NCI-H1930 (cell line): ENCODE results near the gene OSBPL2.

Experiments used
- DNase-seq, 2 experiments: peaks; one replicate each; lab custom pipeline; 2025; lab: John Stamatoyannopoulos, UW

The OSBPL2 gene

GRCh38 chr20:62237801-62238568 is at the start of gene OSBPL2:
OSBPL2 (plus strand) TSS chr20:62238521; CDS start chr20:62256185, 17,664 bp downstream.
- DNase-seq, result peak; percentile 99

- DNase-seq, result no peak
These were observed 47.5 kb upstream of the OSBPL2 start for GRCh38 chr20:62190639-62191411.

- DNase-seq, result no peak
These were observed 46.4 kb upstream of the OSBPL2 start for GRCh38 chr20:62191781-62192559.

- DNase-seq, result no peak
These were observed 45.7 kb upstream of the OSBPL2 start for GRCh38 chr20:62192635-62193034.

GRCh38 chr20:62193079-62194025 is 45.0 kb upstream of the OSBPL2 start:
- no peak for DNase-seq

- DNase-seq, result no peak
These were observed 43.3 kb upstream of the OSBPL2 start for GRCh38 chr20:62195075-62195405.

- no peak for DNase-seq
These were observed 42.6 kb upstream of the OSBPL2 start for GRCh38 chr20:62195736-62196135.

- DNase-seq, result no peak
These were observed 42.0 kb upstream of the OSBPL2 start for GRCh38 chr20:62196286-62196685.

- DNase-seq, result no peak
These were observed 41.0 kb upstream of the OSBPL2 start for GRCh38 chr20:62197311-62197710.

- DNase-seq, result no peak
These were observed 40.5 kb upstream of the OSBPL2 start for GRCh38 chr20:62197801-62198200.

- DNase-seq, result no peak
These were observed 39.8 kb upstream of the OSBPL2 start for GRCh38 chr20:62198496-62198895.

- DNase-seq, result no peak
These were observed 39.4 kb upstream of the OSBPL2 start for GRCh38 chr20:62198931-62199330.

- no peak for DNase-seq
These were observed 37.7 kb upstream of the OSBPL2 start for GRCh38 chr20:62200491-62201172.

GRCh38 chr20:62201173-62202082 is 36.9 kb upstream of the OSBPL2 start:
- no peak for DNase-seq

GRCh38 chr20:62202083-62202395 is 36.3 kb upstream of the OSBPL2 start:
- DNase-seq, result no peak

GRCh38 chr20:62202676-62203377 is 35.5 kb upstream of the OSBPL2 start:
- no peak for DNase-seq

GRCh38 chr20:62203378-62204030 is 34.8 kb upstream of the OSBPL2 start:
- DNase-seq, result no peak

GRCh38 chr20:62205618-62206387 is 32.5 kb upstream of the OSBPL2 start:
- DNase-seq, result no peak
